ENCODE data around the gene TRUB2. TPM values are rescaled to one million over a fixed set of nuclear protein-coding genes. Genes with fewer than 3 reads are reported as not detected.

Gene TRUB2
- total and polyA plus RNA-seq, 2 donors (not counting 3 experiments of a cell fraction or from before 2014, with no cell fraction given): 21.1 to 39.3 TPM

DNA sequence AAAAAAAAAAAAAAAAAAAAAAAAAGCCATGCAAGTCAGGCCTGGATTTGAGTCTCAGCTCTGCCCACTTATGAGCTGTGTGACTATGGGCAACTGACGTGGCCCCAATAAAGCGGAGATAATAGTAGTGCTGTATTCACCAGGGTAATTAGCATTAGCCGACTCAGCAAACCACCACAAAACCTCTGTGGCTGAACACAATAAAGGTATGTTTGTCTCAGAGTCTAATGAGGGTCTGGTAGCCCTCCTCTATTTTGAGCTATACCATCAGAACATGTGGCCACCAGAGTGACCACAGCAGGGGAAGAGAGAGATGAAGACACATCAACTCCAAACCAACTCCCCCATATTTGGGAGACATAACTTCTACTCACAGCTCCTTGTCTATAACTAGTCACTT is 30.2 kb downstream of the TRUB2 start:
- FAIRE-seq: no peak

DNA sequence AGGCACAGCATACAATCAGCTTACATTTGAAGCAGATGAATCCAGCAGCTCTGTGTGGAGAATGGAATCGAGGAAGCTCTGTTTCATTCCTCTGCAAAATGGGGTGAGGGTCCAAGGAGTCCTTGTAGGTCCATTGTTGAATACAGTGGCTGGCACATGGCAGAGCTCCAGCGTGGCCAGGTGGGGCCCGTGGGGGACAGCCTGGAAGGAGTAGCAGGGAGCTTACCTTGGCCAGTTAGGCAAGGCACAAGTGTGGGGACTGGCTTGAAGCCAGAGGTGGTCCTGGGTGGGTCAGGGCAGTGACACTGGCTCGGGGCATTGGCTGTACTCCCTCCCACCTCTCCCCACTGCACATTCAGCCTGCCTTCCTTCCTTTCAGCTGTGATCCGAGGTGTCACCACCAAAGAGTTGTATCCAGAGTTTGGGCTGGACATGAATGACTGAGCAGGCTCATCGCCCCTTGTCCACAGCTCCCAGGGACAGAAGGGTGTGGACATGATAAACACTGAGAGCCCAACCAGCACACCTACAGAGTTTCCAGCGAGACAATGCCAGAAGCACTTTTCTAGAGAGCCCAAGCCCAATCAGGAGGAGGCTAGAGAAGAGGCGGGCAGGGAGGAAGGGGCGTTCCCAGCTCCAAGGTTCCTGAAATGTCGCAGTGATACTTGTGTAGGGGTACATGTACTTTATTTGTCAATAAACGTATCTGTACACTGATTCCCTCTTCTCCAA is 33.8 kb downstream of the TRUB2 start:
- POLR2A ChIA-PET: no interaction called here
- Histone ChIP-seq H4K20me1 (replicated peaks; ENCODE audit: control insufficient read depth, extremely low read depth, insufficient read depth, low read length) (no peaks in the 10 kb centered on the region), H3K9ac (replicated peaks; ENCODE audit: extremely low read depth, insufficient read depth, low read length) (no peak overlapping the region), H3K36me3 (ENCODE audit: control insufficient read depth in 2 of 2, extremely low read depth in 1 of 2, insufficient read depth in 2 of 2, low read length in 2 of 2) (peaks cover 3 to 13% of the 10 kb centered on the region in 2 experiments), H2AFZ (ENCODE audit: low read depth, low read length) (no peak overlapping the region), H3K27me3 (ENCODE audit: control insufficient read depth in 2 of 2, insufficient read depth in 2 of 2, low read length in 2 of 2) (no peaks in the 10 kb centered on the region), H3K27ac (ENCODE audit: insufficient read depth, low read depth, low read length) (no peak overlapping the region), H3K79me2 (ENCODE audit: control insufficient read depth, insufficient read depth, low read length) (no peaks in the 10 kb centered on the region), H3K9me3 (replicated peaks; ENCODE audit: control insufficient read depth, insufficient read depth, low read length) (no peaks in the 10 kb centered on the region), H3K4me3 (replicated peaks in 1 of 3; ENCODE audit: insufficient read depth in 1 of 3, low read depth in 1 of 3, low read length in 3 of 3) (no peak overlapping the region), H3K4me1 (ENCODE audit: control insufficient read depth, extremely low read depth, insufficient read depth, low read length) (no peaks in the 10 kb centered on the region), H3K9me1 (replicated peaks; ENCODE audit: control insufficient read depth, extremely low read depth, insufficient read depth, low read length) (no peaks in the 10 kb centered on the region), H3K4me2 (ENCODE audit: insufficient read depth, low read length) (no peak overlapping the region)
- TF ChIP-seq POLR2A (IDR thresholded peaks at IDR 0.05; ENCODE audit: low read depth, low read length) (no peak), GATA2 (IDR thresholded peaks at IDR 0.05; ENCODE audit: insufficient read depth, insufficient read length, low read depth, low read length) (no peak), CTCF (IDR thresholded peaks at IDR 0.05; ENCODE audit: extremely low read depth in 1 of 2, insufficient read depth in 1 of 2, low read depth in 1 of 2, low read length in 2 of 2) (no peak), MYC (IDR thresholded peaks at IDR 0.05; ENCODE audit: low read depth, low read length) (no peak)
- intact Hi-C loops (cut with micrococcal nuclease): no loop called here
- DNase-seq (ENCODE audit: low read depth, low spot score): no peak
- no TSS peak for BruUV-seq (replicated peaks)
- FAIRE-seq: no peak
- dilution Hi-C loops (cut with MboI; ENCODE audit: extremely low pct_ligation_motif_present, low sequenced_read_pairs): no loop called here
- CTCF ChIA-PET: interaction anchor here (0.9 to 1.2 kb wide), 2 partner anchors 53 kb away, joined by 4 read pairs; no protein-coding TSS in a partner anchor

More for the DNA sequence above, 30.2 kb downstream of the TRUB2 start:
- no TSS peak for BruUV-seq (replicated peaks)
- Histone ChIP-seq H4K20me1 (replicated peaks; ENCODE audit: control insufficient read depth, extremely low read depth, insufficient read depth, low read length) (no peaks in the 10 kb centered on the region), H3K4me3 (replicated peaks in 1 of 3; ENCODE audit: insufficient read depth in 1 of 3, low read depth in 1 of 3, low read length in 3 of 3) (no peak overlapping the region), H2AFZ (ENCODE audit: low read depth, low read length) (no peak overlapping the region), H3K4me2 (ENCODE audit: insufficient read depth, low read length) (no peak overlapping the region), H3K79me2 (ENCODE audit: control insufficient read depth, insufficient read depth, low read length) (no peaks in the 10 kb centered on the region), H3K36me3 (ENCODE audit: control insufficient read depth in 2 of 2, extremely low read depth in 1 of 2, insufficient read depth in 2 of 2, low read length in 2 of 2) (peaks cover 3 to 6% of the 10 kb centered on the region in 2 experiments), H3K27me3 (ENCODE audit: control insufficient read depth in 2 of 2, insufficient read depth in 2 of 2, low read length in 2 of 2) (no peaks in the 10 kb centered on the region), H3K27ac (ENCODE audit: insufficient read depth, low read depth, low read length) (no peak overlapping the region), H3K4me1 (ENCODE audit: control insufficient read depth, extremely low read depth, insufficient read depth, low read length) (peaks cover 6% of the 10 kb centered on the region), H3K9ac (replicated peaks; ENCODE audit: extremely low read depth, insufficient read depth, low read length) (no peak overlapping the region), H3K9me1 (replicated peaks; ENCODE audit: control insufficient read depth, extremely low read depth, insufficient read depth, low read length) (no peaks in the 10 kb centered on the region), H3K9me3 (replicated peaks; ENCODE audit: control insufficient read depth, insufficient read depth, low read length) (no peaks in the 10 kb centered on the region)
- dilution Hi-C loops (cut with MboI; ENCODE audit: extremely low pct_ligation_motif_present, low sequenced_read_pairs): no loop called here
- TF ChIP-seq GATA2 (IDR thresholded peaks at IDR 0.05; ENCODE audit: insufficient read depth, insufficient read length, low read depth, low read length): no peak
- no peak for DNase-seq (ENCODE audit: low read depth, low spot score)
- intact Hi-C loops (cut with micrococcal nuclease): loop anchor here (10.0 kb wide), 1 partner anchor 263 kb away; the partner anchor contains the start of gene SPTAN1
- ChIA-PET CTCF (interaction anchor here (0.9 to 2.5 kb wide), 5 partner anchors 10 to 49 kb away, joined by 3 to 16 read pairs (median 5); no protein-coding TSS in a partner anchor), POLR2A (no interaction called here)

Measured in endothelial cell of umbilical vein (primary cell).